K562 (cell line): ENCODE measurements around the gene ACAP2. TPM values are rescaled to one million over a fixed set of nuclear protein-coding genes. Genes with fewer than 3 reads are reported as not detected.

Experiments used
- CHD4 ChIP-seq: fragments of 200-600 bp; sonication (generic); IDR thresholded peaks from 3 replicates; pipeline ENCODE4 v1.6.1; 2012; ENCODE audit warnings: low read depth, mild to moderate bottlenecking, mixed read lengths, low read length, inconsistent platforms; ENCODE audit not compliant: insufficient read depth, insufficient replicate concordance, poor library complexity, severe bottlenecking
- ETS1 ChIP-seq: conservative IDR thresholded peaks from 2 replicates; pipeline ENCODE4 v1.6.1; 2011; ENCODE audit warnings: low read depth, mild to moderate bottlenecking, low read length; ENCODE audit not compliant: control insufficient read depth
- HMBOX1 ChIP-seq: sonication (generic); IDR thresholded peaks from 2 replicates; pipeline ENCODE4 v1.6.1; 2016
- PTTG1 ChIP-seq: fragments of 450-650 bp; IDR thresholded peaks from 2 replicates; pipeline ENCODE4 v1.6.1; 2016; ENCODE audit warnings: low read depth, mild to moderate bottlenecking, missing genetic modification characterization, missing compliant biosample characterization
- RFX5 ChIP-seq: IDR thresholded peaks from 2 replicates; pipeline ENCODE4 v1.6.1; 2011; ENCODE audit warnings: low read depth, mild to moderate bottlenecking, improper control_type of control experiment, low read length
- ZBTB12 ChIP-seq: fragments of 250-450 bp; sonication (Bioruptor Pico); IDR thresholded peaks from 2 replicates; pipeline ENCODE4 v1.4.0; 2020
- ZFP30 ChIP-seq: fragments of 250-450 bp; sonication (Bioruptor Pico); IDR thresholded peaks from 2 replicates; pipeline ENCODE4 v1.8.0; 2022; ENCODE audit warnings: moderate library complexity, mild to moderate bottlenecking, inconsistent platforms, borderline replicate concordance
- ZNF217 ChIP-seq: sonication (generic); formaldehyde crosslinking; IDR thresholded peaks from 2 replicates; pipeline ENCODE4 v1.8.0; 2022; ENCODE audit warnings: mild to moderate bottlenecking, missing genetic modification reagents
- ZNF609 ChIP-seq: sonication (generic); formaldehyde crosslinking; IDR thresholded peaks from 2 replicates; pipeline ENCODE4 v1.8.1; 2023; ENCODE audit warnings: missing genetic modification reagents, mild to moderate bottlenecking, borderline replicate concordance
- polyA plus RNA-seq, 8 experiments: library from polyadenylated mRNA; depleted of rRNA in 4 of 8; stranded (reverse) in 5 of 8; unstranded in 3 of 8; fragments of >200 nt; fragmentation: Nextera tagmentation in 2 of 8; fragmentation: Illumina TruSeq in 1 of 8; extraction: Ambion mirVana in 2 of 8; extraction: Trizol in 1 of 8; gene quantifications; 2 replicates each; pipeline versions ENCODE4 v1.2.1 to v1.2.3, GENCODE V29; 2011 to 2014; ENCODE audit warnings: inconsistent platforms in 1 of 8, missing spikeins in 1 of 8
- total RNA-seq, 7 experiments: library from RNA; depleted of rRNA in 6 of 7; stranded (reverse); fragments of >200 nt in 6 of 7; fragmentation: Illumina TruSeq in 2 of 7; extraction: Trizol in 2 of 7; gene quantifications; 2 replicates each; pipeline versions ENCODE4 v1.2.1 to v1.2.3, GENCODE V29; 2011 to 2021; ENCODE audit warnings: low replicate concordance in 1 of 7

Gene ACAP2
- total and polyA plus RNA-seq, 9 of the 15 experiments (the other 6 are each of a cell fraction or from before 2014, with no cell fraction given): 10.6 to 52.7 (median 34.4) TPM

GRCh38 chr3:195468841-195469240 is 26.0 kb upstream of the ACAP2 start (continued):
- TF ChIP-seq PTTG1 (tag) (no peak), ZBTB12 (CRISPR knock-in tag) (no peak), RFX5 (no peak), ETS1 (no peak), ZNF217 (CRISPR knock-in tag) (no peak), CHD4 (no peak), ZFP30 (CRISPR knock-in tag) (no peak), HMBOX1 (no peak), ZNF609 (no peak)
